GM20000 (cell line): ENCODE results near the gene LRP8.

Source experiments
- DNase-seq: peaks from one replicate; pipeline ENCODE4 v3.0.0; 2012; ENCODE audit warnings: low spot score
- TF ChIP-seq, protein P1 (sequence below): IDR thresholded peaks from 2 replicates; pipeline ENCODE4 v1.5.1; 2012; ENCODE audit warnings: mild to moderate bottlenecking, control low read depth; ENCODE audit errors: extremely low read depth, missing control alignments

The LRP8 gene

DNA sequence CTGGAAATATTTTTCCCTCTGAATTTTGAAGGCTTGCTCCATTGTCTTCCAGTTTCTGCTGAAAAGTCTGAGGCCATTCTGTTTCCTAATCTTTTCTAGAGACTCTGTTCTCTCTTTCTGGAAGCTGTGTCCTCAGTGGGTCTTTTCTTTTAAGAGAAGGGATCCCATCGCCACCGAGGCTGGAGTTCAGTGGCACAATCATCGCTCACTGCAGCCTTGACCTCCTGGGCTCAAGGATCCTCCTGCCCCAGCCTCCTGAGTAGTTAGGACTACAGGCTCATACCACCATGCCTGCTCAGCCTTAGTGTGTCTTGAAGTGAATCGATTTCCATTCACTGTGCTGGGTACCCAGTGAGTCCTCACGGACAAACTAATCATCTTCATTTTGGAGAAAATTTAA is 9.6 kb upstream of the LRP8 start:
- DNase-seq: no peak
- TF ChIP-seq, protein P1, sequence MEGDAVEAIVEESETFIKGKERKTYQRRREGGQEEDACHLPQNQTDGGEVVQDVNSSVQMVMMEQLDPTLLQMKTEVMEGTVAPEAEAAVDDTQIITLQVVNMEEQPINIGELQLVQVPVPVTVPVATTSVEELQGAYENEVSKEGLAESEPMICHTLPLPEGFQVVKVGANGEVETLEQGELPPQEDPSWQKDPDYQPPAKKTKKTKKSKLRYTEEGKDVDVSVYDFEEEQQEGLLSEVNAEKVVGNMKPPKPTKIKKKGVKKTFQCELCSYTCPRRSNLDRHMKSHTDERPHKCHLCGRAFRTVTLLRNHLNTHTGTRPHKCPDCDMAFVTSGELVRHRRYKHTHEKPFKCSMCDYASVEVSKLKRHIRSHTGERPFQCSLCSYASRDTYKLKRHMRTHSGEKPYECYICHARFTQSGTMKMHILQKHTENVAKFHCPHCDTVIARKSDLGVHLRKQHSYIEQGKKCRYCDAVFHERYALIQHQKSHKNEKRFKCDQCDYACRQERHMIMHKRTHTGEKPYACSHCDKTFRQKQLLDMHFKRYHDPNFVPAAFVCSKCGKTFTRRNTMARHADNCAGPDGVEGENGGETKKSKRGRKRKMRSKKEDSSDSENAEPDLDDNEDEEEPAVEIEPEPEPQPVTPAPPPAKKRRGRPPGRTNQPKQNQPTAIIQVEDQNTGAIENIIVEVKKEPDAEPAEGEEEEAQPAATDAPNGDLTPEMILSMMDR: no peak

DNA sequence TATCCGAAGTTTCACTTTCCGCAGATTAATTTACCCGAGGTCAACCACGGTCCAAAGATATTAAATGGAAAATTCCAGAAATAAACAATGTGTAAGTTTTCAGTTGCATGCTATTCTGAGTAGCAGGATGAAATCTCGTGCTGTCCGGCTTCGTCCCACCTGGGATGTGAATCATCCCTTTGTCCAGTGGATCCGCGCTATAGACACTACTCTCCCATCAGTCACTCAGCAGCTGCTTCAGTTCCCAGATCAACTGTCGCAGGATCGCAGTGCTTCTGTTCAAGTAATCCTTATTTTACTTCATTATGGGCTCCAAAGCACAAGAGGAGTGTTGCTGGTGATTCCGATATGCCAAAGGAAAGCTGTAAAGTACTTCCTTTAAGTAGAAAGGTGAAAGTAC is 8.3 kb upstream of the LRP8 start:
- DNase-seq: no peak
- TF ChIP-seq, protein P1: no peak

DNA sequence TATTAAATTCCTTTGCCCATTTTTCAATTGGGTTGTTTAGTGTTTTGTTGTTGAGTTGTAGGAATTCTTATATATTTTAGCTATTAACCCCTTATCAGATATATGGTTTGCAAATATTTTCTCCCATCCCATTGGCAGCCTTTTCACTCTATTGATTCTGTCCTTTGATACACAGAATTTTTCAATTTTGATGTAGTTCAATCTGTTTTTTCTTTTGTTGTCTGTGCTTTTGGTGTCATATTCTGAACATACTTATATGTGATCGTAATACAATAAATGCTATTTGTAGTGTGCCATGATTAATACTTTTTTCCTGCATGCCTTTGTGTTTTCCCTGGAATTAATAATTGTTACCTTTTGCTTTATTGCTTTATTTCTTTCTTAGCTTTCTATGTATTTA is 7.8 kb upstream of the LRP8 start:
- TF ChIP-seq, protein P1: no peak
- DNase-seq: no peak

DNA sequence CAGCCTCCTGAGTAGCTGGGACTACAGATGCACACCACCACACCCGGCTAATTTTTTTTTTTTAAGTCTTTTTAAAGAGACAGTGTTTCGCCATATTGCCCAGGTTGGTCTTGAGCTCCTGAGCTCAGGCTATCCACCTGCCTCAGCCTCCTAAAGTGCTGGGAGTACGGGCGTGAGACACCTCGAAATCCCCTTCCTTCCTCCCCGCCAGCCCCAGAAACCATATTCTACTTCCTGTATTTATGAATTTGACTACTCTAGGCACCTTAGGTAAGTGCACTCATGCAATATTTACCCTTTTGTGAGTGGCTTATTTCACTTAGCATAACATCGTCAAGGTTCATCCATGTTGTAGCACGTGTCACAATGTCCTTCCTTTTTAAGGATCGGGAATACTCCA is 6.9 kb upstream of the LRP8 start:
- DNase-seq: no peak
- TF ChIP-seq, protein P1: no peak

DNA sequence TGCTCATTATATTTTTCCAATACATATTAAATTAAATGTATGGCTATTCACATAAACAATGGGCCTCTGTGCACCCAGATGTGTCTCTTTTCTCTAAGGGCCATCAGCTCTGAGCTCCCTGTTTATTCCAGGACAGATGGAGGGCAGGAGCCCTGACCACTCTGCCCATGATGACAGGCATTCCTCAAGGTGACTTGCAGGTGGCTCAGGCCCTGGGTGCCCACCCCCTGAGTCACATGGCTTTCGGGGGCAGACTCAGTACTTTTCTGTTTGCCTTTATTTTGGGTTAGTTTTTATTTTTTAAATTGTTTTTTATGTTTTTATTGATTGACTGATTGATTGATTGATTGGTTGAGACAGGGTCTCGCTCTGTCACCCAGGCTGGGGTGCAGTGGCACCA is 6.4 kb upstream of the LRP8 start:
- no peak for DNase-seq
- TF ChIP-seq, protein P1: no peak

DNA sequence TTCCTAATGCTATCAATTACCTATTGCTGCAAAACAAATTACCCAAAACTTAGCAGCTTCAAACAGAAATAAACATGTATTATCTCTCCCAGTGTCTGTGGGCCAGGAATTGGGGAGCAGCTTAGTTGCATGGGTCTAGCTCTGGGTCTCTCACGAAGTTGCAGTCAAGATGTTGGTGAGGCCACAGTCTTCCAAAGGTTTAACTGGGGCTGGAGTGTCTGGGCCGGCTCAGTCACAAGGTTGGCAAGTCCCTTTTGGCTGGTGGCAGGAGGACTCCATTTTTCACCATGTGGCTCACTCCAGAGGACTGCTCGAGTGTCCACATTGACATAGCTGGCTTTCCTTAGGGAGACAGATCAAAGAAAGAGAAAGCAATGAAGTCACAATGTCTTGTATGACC is 5.0 kb upstream of the LRP8 start:
- TF ChIP-seq, protein P1: no peak

DNA sequence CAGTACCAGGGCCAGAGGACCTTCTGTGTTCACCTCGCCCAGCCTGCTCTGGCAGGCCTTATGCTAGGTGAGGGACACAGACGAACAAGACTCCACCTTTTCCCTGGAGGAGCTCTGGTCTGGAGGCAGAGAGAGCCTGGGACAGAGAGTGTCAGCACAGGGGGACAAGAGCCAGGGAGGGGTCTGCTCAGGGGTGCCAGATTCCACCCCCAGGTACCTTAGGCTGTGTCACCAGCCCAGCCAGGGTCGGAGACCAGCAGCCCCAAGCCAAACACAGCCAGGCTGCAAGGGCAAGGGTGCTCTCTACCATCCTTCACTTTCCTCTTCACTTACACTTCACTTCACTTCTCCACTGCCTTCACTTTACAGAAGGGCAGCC is 4.3 kb upstream of the LRP8 start:
- TF ChIP-seq, protein P1: no peak
- DNase-seq: no peak

More for the DNA sequence above, 5.0 kb upstream of the LRP8 start:
- no peak for DNase-seq
